HFF-Myc (cell line): ENCODE data around the gene YES1.

Experiments
- DNase-seq: peaks from one replicate; pipeline ENCODE4 v3.0.0-alpha.2; 2011; ENCODE audit warnings: low read depth; ENCODE audit errors: extremely low read depth
- H3K4me3 ChIP-seq: replicated peaks from 2 replicates; pipeline ENCODE4 v1.5.1; 2011; ENCODE audit warnings: low read depth, mild to moderate bottlenecking, control low read depth, low read length
- TF ChIP-seq, protein P1 (sequence below): IDR thresholded peaks from 2 replicates; pipeline ENCODE4 v1.5.1; 2012; ENCODE audit warnings: mild to moderate bottlenecking, low read depth, low read length, control low read depth; ENCODE audit errors: missing control alignments

The YES1 gene

DNA sequence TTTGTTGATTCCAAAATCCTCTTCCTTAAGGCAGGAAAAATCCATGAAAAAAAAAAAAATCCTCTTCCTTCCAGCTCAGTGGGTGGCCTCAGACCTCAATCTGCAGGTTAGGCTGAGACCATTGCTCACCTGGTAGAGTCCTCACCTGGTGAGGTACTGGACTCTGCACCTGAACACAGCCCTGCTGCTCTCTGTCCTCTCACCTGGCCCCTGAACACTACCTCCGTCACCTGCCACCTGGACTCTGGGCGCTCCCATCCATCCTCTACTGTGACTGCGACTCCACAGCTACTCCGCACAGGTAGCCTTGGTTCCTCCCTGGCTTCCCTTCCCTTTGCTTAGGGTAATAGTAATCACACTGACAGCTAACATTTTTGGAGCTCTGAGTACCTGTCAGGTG, 132.5 kb downstream of the YES1 start:
- H3K4me3 ChIP-seq, result no peak overlapping the region
- TF ChIP-seq, protein P1, sequence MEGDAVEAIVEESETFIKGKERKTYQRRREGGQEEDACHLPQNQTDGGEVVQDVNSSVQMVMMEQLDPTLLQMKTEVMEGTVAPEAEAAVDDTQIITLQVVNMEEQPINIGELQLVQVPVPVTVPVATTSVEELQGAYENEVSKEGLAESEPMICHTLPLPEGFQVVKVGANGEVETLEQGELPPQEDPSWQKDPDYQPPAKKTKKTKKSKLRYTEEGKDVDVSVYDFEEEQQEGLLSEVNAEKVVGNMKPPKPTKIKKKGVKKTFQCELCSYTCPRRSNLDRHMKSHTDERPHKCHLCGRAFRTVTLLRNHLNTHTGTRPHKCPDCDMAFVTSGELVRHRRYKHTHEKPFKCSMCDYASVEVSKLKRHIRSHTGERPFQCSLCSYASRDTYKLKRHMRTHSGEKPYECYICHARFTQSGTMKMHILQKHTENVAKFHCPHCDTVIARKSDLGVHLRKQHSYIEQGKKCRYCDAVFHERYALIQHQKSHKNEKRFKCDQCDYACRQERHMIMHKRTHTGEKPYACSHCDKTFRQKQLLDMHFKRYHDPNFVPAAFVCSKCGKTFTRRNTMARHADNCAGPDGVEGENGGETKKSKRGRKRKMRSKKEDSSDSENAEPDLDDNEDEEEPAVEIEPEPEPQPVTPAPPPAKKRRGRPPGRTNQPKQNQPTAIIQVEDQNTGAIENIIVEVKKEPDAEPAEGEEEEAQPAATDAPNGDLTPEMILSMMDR, result no peak
- DNase-seq, result no peak

DNA sequence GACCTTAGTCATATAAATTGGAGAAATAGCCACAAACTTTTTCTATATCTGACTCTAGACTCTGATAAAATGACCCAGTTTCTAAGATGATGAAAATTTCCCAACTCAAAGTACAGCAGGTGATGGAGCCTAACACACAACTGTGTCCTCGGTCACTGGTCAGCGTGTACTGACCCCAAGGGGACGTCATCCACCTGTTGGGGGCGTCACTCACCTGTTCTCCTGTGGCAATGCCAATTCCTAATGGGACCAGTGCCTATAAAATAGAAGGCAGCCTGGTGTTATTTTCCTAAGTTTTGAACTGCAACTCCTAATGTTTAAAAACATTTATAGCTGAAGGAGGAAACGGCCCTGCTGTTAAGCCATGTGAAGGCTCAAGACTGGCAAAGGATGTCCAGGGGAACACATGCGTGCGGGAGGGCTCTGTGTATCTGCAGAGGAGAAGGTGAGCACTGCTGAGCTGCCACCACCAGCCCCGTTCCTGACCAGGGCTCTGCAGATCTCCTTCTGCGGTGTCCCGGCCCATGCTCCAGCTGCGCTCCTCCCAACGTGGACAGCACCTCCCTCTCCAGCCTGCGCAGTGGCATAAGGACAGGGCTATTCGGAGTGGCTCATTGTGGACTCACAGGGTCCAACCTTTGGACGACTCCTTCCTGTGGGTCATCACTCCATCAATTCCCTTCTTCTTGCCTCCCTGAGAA, 133.4 kb downstream of the YES1 start:
- no peak for DNase-seq
- TF ChIP-seq, protein P1, result no peak

GRCh38 chr18:677951-678381, 134.1 kb downstream of the YES1 start:
- TF ChIP-seq, protein P1, result no peak
- no peak overlapping the region for H3K4me3 ChIP-seq
- no peak for DNase-seq

More for the DNA sequence above, 133.4 kb downstream of the YES1 start:
- H3K4me3 ChIP-seq, result no peak overlapping the region

DNA sequence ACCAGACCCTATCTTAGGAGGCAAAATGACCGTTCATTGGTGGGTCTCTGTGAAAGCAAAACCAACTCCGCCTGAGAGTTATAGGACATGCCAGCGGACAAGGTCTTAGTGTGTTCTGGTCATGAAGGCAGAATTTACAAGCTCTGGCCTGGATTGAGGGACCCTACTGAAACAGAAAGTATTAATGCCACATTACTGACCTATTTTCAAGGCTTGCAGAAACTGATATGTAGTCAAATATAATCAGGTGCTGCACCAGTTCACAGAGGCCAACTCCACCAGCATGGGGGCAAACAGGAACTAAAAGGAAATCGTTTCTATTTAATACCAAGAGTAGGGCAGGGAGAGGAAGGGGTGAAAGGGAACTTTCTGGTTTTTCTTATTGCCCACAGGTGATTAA, 134.9 kb downstream of the YES1 start:
- no peak for DNase-seq
- no peak overlapping the region for H3K4me3 ChIP-seq
- TF ChIP-seq, protein P1, result no peak

DNA sequence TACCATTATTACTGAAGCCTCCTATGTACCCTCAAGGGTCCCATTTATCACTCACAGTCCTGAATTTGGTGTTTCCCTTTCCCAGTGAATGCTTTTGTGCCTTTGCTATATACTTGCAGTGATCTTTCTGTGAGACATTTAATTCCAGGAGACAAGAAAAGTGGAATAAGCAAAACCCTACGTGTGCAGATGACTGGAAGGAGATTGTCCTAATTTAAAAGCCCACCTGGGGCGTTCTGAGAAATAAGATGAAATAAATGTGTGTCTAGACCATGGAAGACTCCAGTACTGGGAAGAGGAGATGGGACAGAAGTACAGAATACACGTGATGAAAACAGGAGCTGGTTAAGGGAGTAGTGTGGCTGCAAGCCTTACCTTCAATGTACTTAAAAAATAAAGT, 135.3 kb downstream of the YES1 start:
- no peak overlapping the region for H3K4me3 ChIP-seq
- TF ChIP-seq, protein P1, result no peak
- DNase-seq, result no peak

- DNase-seq, result no peak
- TF ChIP-seq, protein P1, result no peak
- H3K4me3 ChIP-seq, result no peak overlapping the region
These were observed 136.0 kb downstream of the YES1 start for GRCh38 chr18:676069-676468.

GRCh38 chr18:675307-675706, 136.7 kb downstream of the YES1 start:
- no peak overlapping the region for H3K4me3 ChIP-seq
- DNase-seq, result no peak
- TF ChIP-seq, protein P1, result no peak
